Esophagus squamous epithelium (tissue), 4 donors: ENCODE measurements around the gene TMEM89.

Experiments
- CTCF ChIP-seq, 6 experiments: fragments of 450-650 bp in 4 of 6; fragments of 200-600 bp in 2 of 6; sonication (generic) in 2 of 6; IDR thresholded peaks; one replicate each; pipeline ENCODE4 v1.5.1; 2016 to 2019; ENCODE audit warnings: antibody characterized with exemption in 6 of 6, mild to moderate bottlenecking in 4 of 6, moderate library complexity in 4 of 6
- POLR2A ChIP-seq, 4 donors: fragments of 450-650 bp; IDR thresholded peaks; one replicate each; pipeline ENCODE4 v1.6.1; 2017; ENCODE audit warnings: antibody characterized with exemption in 4 of 4, mild to moderate bottlenecking in 4 of 4, moderate library complexity in 3 of 4

GRCh38 chr3:48621461-48621869, at the start of gene TMEM89:
- TF ChIP-seq CTCF (IDR thresholded peaks at IDR 0.05) = no peak
- no peak for TF ChIP-seq POLR2A (IDR thresholded peaks at IDR 0.05)
